H1 (cell line): Measurements from ENCODE around the gene RCSD1. TPM values are rescaled to one million over a fixed set of nuclear protein-coding genes. Genes with fewer than 3 reads are reported as not detected.
A peak's percentile ranks its signal among the peaks of the same experiment; 100 is the strongest.

Experiments used
- CTCF ChIA-PET: fragments of 300-600 bp; sonication (Branson Sonifier 250); formaldehyde crosslinking; loops from one replicate; lab custom pipeline; 2021; ENCODE audit not compliant: partially characterized antibody; lab: Charles Lee
- POLR2A ChIA-PET: fragments of 300-600 bp; sonication (Branson Sonifier 250); formaldehyde crosslinking; loops from one replicate; lab custom pipeline; 2021; ENCODE audit warnings: inconsistent platforms; ENCODE audit not compliant: partially characterized antibody; lab: Charles Lee
- DNase-seq, 2 experiments: peaks; one replicate each; pipeline versions ENCODE4 v3.0.0 to v3.0.0-alpha.2; 2010 to 2022; ENCODE audit warnings: low spot score in 2 of 2, low read depth in 1 of 2, mixed read lengths in 1 of 2
- FAIRE-seq: peaks from 2 replicates; lab custom pipeline; 2011; peaks lifted over from hg19 to GRCh38; lab: Jason Lieb, UNC
- H2AFZ ChIP-seq: 2 replicates; pipeline ENCODE4 v1.8.1; 2012; ENCODE audit warnings: low read length, inconsistent platforms
- H2AK5ac ChIP-seq: 2 replicates; pipeline ENCODE4 v1.6.1; 2013; ENCODE audit warnings: low read depth, low read length
- H2BK120ac ChIP-seq: replicated peaks from 2 replicates; pipeline ENCODE3; 2013; ENCODE audit warnings: low read depth, low read length, inconsistent platforms
- H2BK12ac ChIP-seq: 2 replicates; pipeline ENCODE4 v1.6.1; 2013; ENCODE audit warnings: low read depth, low read length
- H2BK15ac ChIP-seq: 2 replicates; pipeline ENCODE4 v1.6.1; 2013; ENCODE audit warnings: low read length
- H2BK20ac ChIP-seq: 2 replicates; pipeline ENCODE4 v1.6.1; 2013; ENCODE audit warnings: low read length
- H2BK5ac ChIP-seq: 2 replicates; pipeline ENCODE4 v1.6.1; 2013; ENCODE audit warnings: low read depth, low read length
- H3K14ac ChIP-seq: 2 replicates; pipeline ENCODE4 v1.6.1; 2013; ENCODE audit warnings: inconsistent platforms; ENCODE audit not compliant: insufficient read length
- H3K18ac ChIP-seq: 2 replicates; pipeline ENCODE4 v1.6.1; 2013; ENCODE audit warnings: low read length; ENCODE audit errors: extremely low read depth
- H3K23ac ChIP-seq: 2 replicates; pipeline ENCODE4 v1.6.1; 2013; ENCODE audit warnings: inconsistent platforms; ENCODE audit not compliant: insufficient read length
- H3K23me2 ChIP-seq: 2 replicates; pipeline ENCODE4 v1.6.1; 2013; ENCODE audit warnings: low read depth, low read length
- H3K27ac ChIP-seq: 2 replicates; pipeline ENCODE4 v1.6.1; 2011; ENCODE audit warnings: low read depth, low read length, inconsistent platforms
- H3K27me3 ChIP-seq, 4 experiments: replicated peaks in 1 of 4; 1 replicate in 1 of 4; 2 replicates in 3 of 4; pipeline versions ENCODE4 v1.6.1 to v1.8.1; 2011 to 2013; ENCODE audit warnings: low read length in 3 of 4, mild to moderate bottlenecking in 3 of 4, inconsistent platforms in 2 of 4, mixed read lengths in 2 of 4, moderate library complexity in 1 of 4; ENCODE audit not compliant: control insufficient read depth in 3 of 4, insufficient read depth in 3 of 4; ENCODE audit errors: extremely low read depth in 1 of 4
- H3K36me3 ChIP-seq, 4 experiments: 2 replicates each; pipeline versions ENCODE4 v1.6.1 to v1.8.1; 2011 to 2013; ENCODE audit warnings: mild to moderate bottlenecking in 4 of 4, low read length in 3 of 4, moderate library complexity in 2 of 4, control low read depth in 1 of 4, inconsistent platforms in 1 of 4; ENCODE audit not compliant: insufficient read depth in 4 of 4, control insufficient read depth in 2 of 4
- H3K4ac ChIP-seq: replicated peaks from 2 replicates; pipeline ENCODE3; 2013; ENCODE audit warnings: low read length, low read depth, mixed read lengths, inconsistent platforms; ENCODE audit not compliant: insufficient read length
- H3K4me1 ChIP-seq, 4 experiments: replicated peaks in 1 of 4; 1 replicate in 1 of 4; 2 replicates in 3 of 4; pipeline versions ENCODE4 v1.6.1 to v1.8.1; 2011 to 2013; ENCODE audit warnings: low read length in 3 of 4, inconsistent platforms in 2 of 4, mixed read lengths in 1 of 4; ENCODE audit not compliant: insufficient read depth in 4 of 4, control insufficient read depth in 3 of 4
- H3K4me2 ChIP-seq, 2 experiments: 2 replicates each; pipeline versions ENCODE4 v1.6.1 to v1.8.1; 2011 to 2013; ENCODE audit warnings: low read depth in 2 of 2, low read length in 2 of 2, control low read depth in 1 of 2, inconsistent platforms in 1 of 2, mild to moderate bottlenecking in 1 of 2; ENCODE audit not compliant: insufficient read depth in 1 of 2
- H3K4me3 ChIP-seq, 4 experiments: fragments of 200-600, 300-600 bp in 1 of 4; sonication (generic), shearing (Covaris generic), sonication (Bioruptor Twin) in 1 of 4; 2 replicates each; pipeline versions ENCODE4 v1.5.1 to v1.8.1; 2011 to 2016; ENCODE audit warnings: low read length in 4 of 4, low read depth in 3 of 4, control low read depth in 2 of 4, inconsistent platforms in 2 of 4, mild to moderate bottlenecking in 2 of 4, mixed read lengths in 1 of 4, moderate library complexity in 1 of 4; ENCODE audit not compliant: insufficient read depth in 2 of 4; ENCODE audit errors: extremely low read depth in 1 of 4
- H3K56ac ChIP-seq: replicated peaks from 2 replicates; pipeline ENCODE3; 2013; ENCODE audit warnings: low read depth, mild to moderate bottlenecking, mixed read lengths, low read length, inconsistent platforms; ENCODE audit not compliant: insufficient read length
- H3K79me1 ChIP-seq: 2 replicates; pipeline ENCODE4 v1.6.1; 2013; ENCODE audit warnings: low read depth, low read length, control low read depth
- H3K79me2 ChIP-seq, 2 experiments: 2 replicates each; pipeline versions ENCODE4 v1.6.1 to v1.8.1; 2012 to 2013; ENCODE audit warnings: low read length in 2 of 2, mild to moderate bottlenecking in 2 of 2, inconsistent platforms in 1 of 2; ENCODE audit not compliant: insufficient read depth in 2 of 2, control insufficient read depth in 1 of 2
- H3K9ac ChIP-seq, 4 experiments: replicated peaks in 1 of 4; 1 replicate in 1 of 4; 2 replicates in 3 of 4; pipeline versions ENCODE4 v1.6.1 to v1.8.1; 2011 to 2013; ENCODE audit warnings: low read depth in 3 of 4, low read length in 3 of 4, control low read depth in 2 of 4, mild to moderate bottlenecking in 2 of 4, moderate library complexity in 2 of 4, inconsistent platforms in 1 of 4; ENCODE audit errors: extremely low read depth in 1 of 4
- H3K9me3 ChIP-seq, 2 experiments: 2 replicates each; pipeline versions ENCODE4 v1.6.1 to v1.8.1; 2012 to 2013; ENCODE audit warnings: mild to moderate bottlenecking in 2 of 2, moderate library complexity in 2 of 2, control low read depth in 1 of 2, inconsistent platforms in 1 of 2, low read depth in 1 of 2, low read length in 1 of 2, mixed read lengths in 1 of 2; ENCODE audit not compliant: insufficient read depth in 2 of 2
- H4K20me1 ChIP-seq, 2 experiments: replicated peaks in 1 of 2; 2 replicates each; pipeline versions ENCODE3 to v1.8.1; 2011 to 2013; ENCODE audit warnings: inconsistent platforms in 2 of 2, low read length in 2 of 2, mild to moderate bottlenecking in 1 of 2; ENCODE audit not compliant: insufficient read depth in 2 of 2, control insufficient read depth in 1 of 2
- H4K5ac ChIP-seq: 2 replicates; pipeline ENCODE4 v1.6.1; 2013; ENCODE audit warnings: low read length, low read depth, mixed read lengths, inconsistent platforms; ENCODE audit not compliant: insufficient read length
- H4K8ac ChIP-seq: 2 replicates; pipeline ENCODE4 v1.8.0; 2013; ENCODE audit warnings: mild to moderate bottlenecking, moderate library complexity, low read length, inconsistent platforms; ENCODE audit not compliant: insufficient read depth; ENCODE audit errors: extremely low read depth
- H4K91ac ChIP-seq: replicated peaks from 2 replicates; pipeline ENCODE3; 2013; ENCODE audit warnings: low read length, mixed read lengths, inconsistent platforms; ENCODE audit not compliant: insufficient read length
- RXRA ChIP-seq: IDR thresholded peaks from 2 replicates; pipeline ENCODE4 v1.6.1; 2011; ENCODE audit warnings: low read depth, mild to moderate bottlenecking, low read length, moderate library complexity; ENCODE audit not compliant: insufficient read depth
- WGBS, 2 experiments: shearing (Covaris generic) in 1 of 2; methylation state at CpG; one replicate each; pipeline versions ENCODE4 v1.1.6 to v1.1.7; 2013 to 2015; ENCODE audit warnings: low lambda C conversion rate in 2 of 2, mixed read lengths in 2 of 2, inconsistent platforms in 1 of 2, low coverage in 1 of 2, missing lambda C conversion rate in 1 of 2; ENCODE audit not compliant: insufficient replicate concordance in 2 of 2, insufficient coverage in 1 of 2, insufficient read length in 1 of 2; ENCODE audit errors: extremely low coverage in 1 of 2, missing lambda C conversion rate in 1 of 2; 5-methylcytosine and 5-hydroxymethylcytosine counted together
- polyA plus RNA-seq, 7 experiments: library from polyadenylated mRNA; depleted of rRNA in 3 of 7; stranded (reverse) in 5 of 7; unstranded in 2 of 7; fragments of >200 nt in 5 of 7; fragments of 200-250 nt in 2 of 7; gene quantifications; 1 replicate in 5 of 7; 2 replicates in 1 of 7; 4 replicates in 1 of 7; pipeline versions ENCODE4 v1.2.1 to v1.2.3, GENCODE V29; 2011 to 2013; ENCODE audit warnings: missing spikeins in 2 of 7, mixed read lengths in 2 of 7
- total RNA-seq: library from RNA; stranded (reverse); fragmentation: NEBNext Ultra II Directional; extraction: Animal tissue kit (Norgen Biotek cat#: 25700); gene quantifications from 2 replicates; pipeline ENCODE4 v1.2.1, GENCODE V29; 2021

The RCSD1 gene
- total and polyA plus RNA-seq, 2 of the 8 experiments (the other 6 are each of a cell fraction or from before 2014, with no cell fraction given) = 0.47 to 0.69 TPM

DNA sequence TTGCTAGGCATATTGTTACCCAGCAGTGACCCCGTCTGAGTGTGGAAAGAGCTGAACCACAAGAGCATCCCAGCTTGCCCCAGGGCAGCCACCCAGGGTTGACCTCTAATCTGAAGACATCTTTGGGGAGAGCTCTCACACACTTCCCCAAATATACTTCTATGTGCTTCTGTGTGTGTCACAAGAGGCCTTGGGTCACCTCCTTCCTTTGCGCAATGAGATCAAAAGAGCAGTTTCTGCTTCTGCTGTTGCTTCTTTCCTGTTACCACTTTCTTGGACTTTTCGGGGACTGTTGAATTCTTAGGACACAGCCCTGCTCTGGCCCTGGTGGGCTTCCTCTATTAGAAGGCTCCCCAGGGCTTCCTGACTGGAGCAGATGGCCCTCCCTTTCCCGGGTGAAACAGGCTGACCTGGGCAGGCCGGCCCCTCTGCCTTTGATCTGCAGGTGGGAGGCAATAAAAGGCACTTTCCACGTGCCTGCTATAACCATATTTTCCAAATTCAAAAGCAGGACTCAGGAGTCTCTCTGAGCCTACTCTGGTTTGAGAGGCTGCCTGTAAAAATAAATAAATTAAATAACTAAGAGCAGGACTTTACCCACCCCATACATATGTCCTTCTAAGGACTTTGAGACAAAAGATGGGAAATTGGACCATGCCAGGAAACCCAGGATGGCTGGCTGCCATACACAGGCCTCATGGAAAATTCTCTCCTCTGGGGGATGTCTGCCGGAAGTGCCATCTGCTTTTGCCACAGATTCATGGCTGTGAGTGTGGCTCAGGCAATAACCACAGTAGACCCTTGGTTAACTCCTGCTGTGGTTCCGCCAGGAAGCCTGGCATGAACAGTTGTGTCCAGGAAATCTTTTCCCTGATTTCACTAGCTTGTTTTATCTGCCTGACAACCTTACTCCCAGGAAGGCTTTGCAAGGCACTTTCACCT lies 28.3 kb upstream of the RCSD1 start:
- H4K20me1 ChIP-seq = no peaks in the 10 kb centered on the region
- no peak overlapping the region for H3K23ac ChIP-seq
- H3K27me3 ChIP-seq = no peaks in the 10 kb centered on the region
- no peak for TF ChIP-seq RXRA
- TF ChIP-seq, all 59 proteins: peak for 0
- Histone ChIP-seq H3K9ac (no peak overlapping the region), H2BK15ac (no peak overlapping the region), H3K4me3 (no peak overlapping the region), H2BK20ac (no peak overlapping the region), H4K91ac (no peak overlapping the region), H3K23me2 (no peaks in the 10 kb centered on the region), H2AFZ (peak overlapping the region; percentile 6; the same call in 1 of the 2 replicates), H3K27ac (no peak overlapping the region), H3K9me3 (peaks cover 0 to 2% of the 10 kb centered on the region in 2 experiments; a peak in 1 of 4 replicates), H4K8ac (no peak overlapping the region), H4K5ac (no peak overlapping the region), H3K79me1 (no peaks in the 10 kb centered on the region), H3K18ac (no peak overlapping the region), H3K4me2 (no peak overlapping the region), H3K79me2 (no peaks in the 10 kb centered on the region), H3K36me3 (no peaks in the 10 kb centered on the region), H3K4me1 (peaks cover 0 to 5% (median 0%) of the 10 kb centered on the region in 4 experiments; a peak in 1 of 7 replicates), H2BK120ac (no peak overlapping the region), H3K56ac (no peak overlapping the region), H2BK5ac (no peak overlapping the region), H3K4ac (no peak overlapping the region), H3K14ac (no peak overlapping the region), H2AK5ac (no peak overlapping the region), H2BK12ac (no peak overlapping the region)
- POLR2A ChIA-PET = no interaction called here
- DNase-seq (no peak), FAIRE-seq (no peak)
- CTCF ChIA-PET = interaction anchor here (0.6 to 2.2 kb wide), 9 partner anchors 12 to 86 kb away, joined by 3 to 33 read pairs (median 5); no protein-coding TSS in a partner anchor
- 80% methylated on average over 8 of the region's 8 CpGs; no CpG with 5 or more reads in 1 of the 2 experiments for WGBS, 2 experiments
